Measurements from ENCODE around the gene DHDH. TPM values are rescaled to one million over a fixed set of nuclear protein-coding genes. Genes with fewer than 3 reads are reported as not detected.

Gene DHDH
- total and polyA plus RNA-seq, 5 donors = 0.31 TPM; not detected in 4

DNA sequence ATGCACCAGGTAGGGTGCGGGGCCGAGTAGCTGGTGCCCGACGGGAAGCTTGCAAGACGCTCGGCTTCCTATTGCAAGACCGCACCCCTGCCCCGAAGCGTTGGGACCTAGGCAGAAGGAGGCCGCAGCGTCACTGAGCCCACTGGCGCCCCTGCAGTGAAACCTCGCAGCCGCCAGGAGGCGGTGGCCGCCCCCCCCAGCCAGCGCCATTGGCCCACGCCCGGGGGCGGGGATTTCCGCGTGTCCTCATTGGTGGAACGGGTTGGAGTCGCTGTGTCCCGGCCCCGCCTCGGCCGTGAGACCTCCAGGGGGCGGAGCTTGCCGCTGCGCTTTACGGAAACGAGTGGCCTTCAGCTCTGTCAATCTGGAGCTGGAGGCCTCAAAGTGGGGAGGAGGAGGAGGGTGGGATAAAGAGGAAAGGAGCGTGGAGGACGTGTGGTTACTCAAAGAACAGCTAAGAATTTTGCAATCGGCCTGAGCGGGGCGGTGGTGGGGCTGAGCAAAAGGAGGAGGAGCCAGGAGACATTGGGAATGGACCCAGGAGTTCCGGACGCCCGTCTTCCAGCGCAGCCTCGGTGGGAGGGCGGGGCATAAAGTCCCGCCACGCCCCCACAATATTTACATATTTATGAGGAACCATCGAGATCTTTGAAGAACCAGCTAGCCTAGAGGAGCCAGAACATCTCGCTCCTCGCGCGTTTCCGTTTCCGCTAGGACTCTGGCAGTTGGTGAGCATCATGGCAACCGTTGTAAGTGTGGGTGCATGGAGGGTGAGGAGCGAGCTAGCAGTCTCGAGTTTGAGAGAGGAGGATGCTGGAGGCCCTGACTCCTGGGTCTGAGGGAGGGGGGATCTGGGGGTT is 59.9 kb downstream of the DHDH start, which contains the start of the genes GYS1 and RUVBL2:
TSS of gene GYS1 (minus strand) at position 135 of the 860 bp plus-strand sequence. CDS start 197 bp downstream, outside the sequence.
TSS of gene RUVBL2 (plus strand) at position 713 of the 860 bp plus-strand sequence. CDS start at position 738, 25 bp downstream.
- WGBS = under 1% methylated on average over 56 of the region's 56 CpGs
- H3K4me3 ChIP-seq (ENCODE audit: low read length) = peak within 1 kb of the TSS; percentile 64
- peak within 1 kb of the TSS; percentile 88 for H3K27ac ChIP-seq (ENCODE audit: low read length)
- H3K4me1 ChIP-seq (ENCODE audit: control insufficient read depth, insufficient read depth, low read length) = peaks cover 12% of the 10 kb centered on the region
- ATAC-seq (peak; percentile 95 to 96), DNase-seq (peak; percentile 100)
- H3K27me3 ChIP-seq (ENCODE audit: control insufficient read depth, insufficient read depth) = no peaks in the 10 kb centered on the region
- H3K9me3 ChIP-seq (ENCODE audit: control insufficient read depth, low read length) = no peaks in the 10 kb centered on the region
- intact Hi-C loops (cut with DNase I) = no loop called here

GRCh38 chr19:48994035-48994386 is 60.5 kb downstream of the DHDH start:
- no peak for DNase-seq
- H3K4me3 ChIP-seq (ENCODE audit: low read length) = peak overlapping the region; percentile 64
- ATAC-seq = no peak
- H3K27me3 ChIP-seq (ENCODE audit: control insufficient read depth, insufficient read depth) = no peaks in the 10 kb centered on the region
- WGBS = 2% methylated on average over 13 of the region's 13 CpGs
- intact Hi-C loops (cut with DNase I) = no loop called here
- H3K27ac ChIP-seq (ENCODE audit: low read length) = peak overlapping the region; percentile 82
- H3K9me3 ChIP-seq (ENCODE audit: control insufficient read depth, low read length) = no peaks in the 10 kb centered on the region
- peaks cover 12% of the 10 kb centered on the region for H3K4me1 ChIP-seq (ENCODE audit: control insufficient read depth, insufficient read depth, low read length)

Other genes starting within 250 kb of the DHDH start
Only the 30 nearest of the 31 such genes appear.
- gene MAMSTR, start 214.0 kb upstream of the DHDH start, total RNA-seq = 1 to 10 TPM; 1.6 to 5.7 (median 3.5) TPM
- 4.0 TPM for gene MAMSTR, start 214.0 kb upstream of the DHDH start, polyA plus RNA-seq
- 10 to 100 TPM; 13.8 to 19.6 (median 17.5) TPM for gene RASIP1, start 193.1 kb upstream of the DHDH start, total RNA-seq
- 20.4 TPM for gene RASIP1, start 193.1 kb upstream of the DHDH start, polyA plus RNA-seq
- gene IZUMO1, start 186.8 kb upstream of the DHDH start, total RNA-seq = under 1 TPM; 0.18 to 0.54 (median 0.38) TPM
- gene IZUMO1, start 186.8 kb upstream of the DHDH start, polyA plus RNA-seq = 0.34 TPM
- gene FUT1, start 181.1 kb upstream of the DHDH start, total RNA-seq = 1 to 10 TPM; 2.2 to 4.0 (median 2.6) TPM
- gene FUT1, start 181.1 kb upstream of the DHDH start, polyA plus RNA-seq = 3.0 TPM
- not detected for gene FGF21, start 178.2 kb upstream of the DHDH start, total RNA-seq
- gene FGF21, start 178.2 kb upstream of the DHDH start, polyA plus RNA-seq = not detected
- 10 to 100 TPM; 24.6 to 46.7 (median 37.9) TPM for gene BCAT2, start 122.7 kb upstream of the DHDH start, total RNA-seq
- 39.7 TPM for gene BCAT2, start 122.7 kb upstream of the DHDH start, polyA plus RNA-seq
- 1 to 10 TPM; 4.0 to 7.6 (median 5.5) TPM for gene HSD17B14, start 97.2 kb upstream of the DHDH start, total RNA-seq
- 4.0 TPM for gene HSD17B14, start 97.2 kb upstream of the DHDH start, polyA plus RNA-seq
- 10 to 100 TPM; 37.4 to 50.2 (median 44.0) TPM for gene PLEKHA4, start 65.1 kb upstream of the DHDH start, total RNA-seq
- 32.0 TPM for gene PLEKHA4, start 65.1 kb upstream of the DHDH start, polyA plus RNA-seq
- 10 to 100 TPM; 60.8 to 80.2 (median 70.9) TPM for gene PPP1R15A, start 61.3 kb upstream of the DHDH start, total RNA-seq
- 156 TPM for gene PPP1R15A, start 61.3 kb upstream of the DHDH start, polyA plus RNA-seq
- 1 to 10 TPM in 1 of 4 donors, under 1 TPM in 2, not detected in 1; 0.40 to 1.4 (median 0.46) TPM for gene TULP2, start 35.0 kb upstream of the DHDH start, total RNA-seq
- 0.07 TPM for gene TULP2, start 35.0 kb upstream of the DHDH start, polyA plus RNA-seq
- 100 to 1,000 TPM; 275 to 327 (median 307) TPM for gene NUCB1, start 33.4 kb upstream of the DHDH start, total RNA-seq
- 213 TPM for gene NUCB1, start 33.4 kb upstream of the DHDH start, polyA plus RNA-seq
- gene BAX, start 21.2 kb downstream of the DHDH start, total RNA-seq = 10 to 100 TPM; 23.8 to 34.6 (median 30.4) TPM
- 24.4 TPM for gene BAX, start 21.2 kb downstream of the DHDH start, polyA plus RNA-seq
- 1,000 to 10,000 TPM; 1,459 to 1,840 (median 1,541) TPM for gene FTL, start 31.6 kb downstream of the DHDH start, total RNA-seq
- 1,675 TPM for gene FTL, start 31.6 kb downstream of the DHDH start, polyA plus RNA-seq
- gene GYS1, start 59.6 kb downstream of the DHDH start, total RNA-seq = 10 to 100 TPM; 62.7 to 95.9 (median 89.0) TPM
- 61.4 TPM for gene GYS1, start 59.6 kb downstream of the DHDH start, polyA plus RNA-seq
- gene RUVBL2, start 60.2 kb downstream of the DHDH start, total RNA-seq = 10 to 100 TPM; 39.4 to 47.3 (median 45.4) TPM
- 54.5 TPM for gene RUVBL2, start 60.2 kb downstream of the DHDH start, polyA plus RNA-seq
- not detected for gene LHB, start 83.4 kb downstream of the DHDH start, total RNA-seq
- gene LHB, start 83.4 kb downstream of the DHDH start, polyA plus RNA-seq = not detected
- not detected for gene CGB3, start 90.6 kb downstream of the DHDH start, total RNA-seq
- not detected for gene CGB3, start 90.6 kb downstream of the DHDH start, polyA plus RNA-seq
- not detected for gene CGB2, start 98.2 kb downstream of the DHDH start, total RNA-seq
- not detected for gene CGB2, start 98.2 kb downstream of the DHDH start, polyA plus RNA-seq
- not detected for gene CGB1, start 103.2 kb downstream of the DHDH start, total RNA-seq
- not detected for gene CGB1, start 103.2 kb downstream of the DHDH start, polyA plus RNA-seq
- not detected for gene CGB5, start 110.1 kb downstream of the DHDH start, total RNA-seq
- not detected for gene CGB5, start 110.1 kb downstream of the DHDH start, polyA plus RNA-seq
- not detected for gene CGB8, start 115.4 kb downstream of the DHDH start, total RNA-seq
- not detected for gene CGB8, start 115.4 kb downstream of the DHDH start, polyA plus RNA-seq
- gene CGB7, start 124.0 kb downstream of the DHDH start, total RNA-seq = under 1 TPM in 1 of 4 donors, not detected in 3; 0.26 TPM
- 0.07 TPM for gene CGB7, start 124.0 kb downstream of the DHDH start, polyA plus RNA-seq
- gene NTF4, start 131.1 kb downstream of the DHDH start, total RNA-seq = under 1 TPM in 3 of 4 donors, not detected in 1; 0.37 to 0.53 (median 0.41) TPM
- 2.2 TPM for gene NTF4, start 131.1 kb downstream of the DHDH start, polyA plus RNA-seq
- 1 to 10 TPM; 1.2 to 1.5 (median 1.4) TPM for gene KCNA7, start 139.0 kb downstream of the DHDH start, total RNA-seq
- 2.8 TPM for gene KCNA7, start 139.0 kb downstream of the DHDH start, polyA plus RNA-seq
- 100 to 1,000 TPM; 117 to 146 (median 132) TPM for gene SNRNP70, start 151.8 kb downstream of the DHDH start, total RNA-seq
- gene SNRNP70, start 151.8 kb downstream of the DHDH start, polyA plus RNA-seq = 144 TPM
- gene LIN7B, start 180.7 kb downstream of the DHDH start, total RNA-seq = 10 to 100 TPM; 18.0 to 23.6 (median 19.7) TPM
- 33.4 TPM for gene LIN7B, start 180.7 kb downstream of the DHDH start, polyA plus RNA-seq
- 1 to 10 TPM; 1.2 to 2.1 (median 1.7) TPM for gene C19orf73, start 185.4 kb downstream of the DHDH start, total RNA-seq
- gene C19orf73, start 185.4 kb downstream of the DHDH start, polyA plus RNA-seq = 3.3 TPM
- 10 to 100 TPM in 3 of 4 donors, 1 to 10 TPM in 1; 9.5 to 11.9 (median 10.9) TPM for gene PPFIA3, start 185.8 kb downstream of the DHDH start, total RNA-seq
- 13.2 TPM for gene PPFIA3, start 185.8 kb downstream of the DHDH start, polyA plus RNA-seq
- 100 to 1,000 TPM; 505 to 682 (median 577) TPM for gene HRC, start 221.7 kb downstream of the DHDH start, total RNA-seq
- 712 TPM for gene HRC, start 221.7 kb downstream of the DHDH start, polyA plus RNA-seq
- 10 to 100 TPM; 28.3 to 36.4 (median 33.6) TPM for gene TRPM4, start 224.1 kb downstream of the DHDH start, total RNA-seq
- gene TRPM4, start 224.1 kb downstream of the DHDH start, polyA plus RNA-seq = 32.5 TPM